Measurements from ENCODE around the gene ASCC1.
"Not testable (repeated sequence)": the region's sequence is repeated elsewhere in the genome, so short reads cannot be mapped to it uniquely, and the experiment has no call there.

The ASCC1 gene

GRCh38 chr10:72219235-72219814 is 3.2 kb upstream of the ASCC1 start:
- DNase-seq = no peak

GRCh38 chr10:72218726-72219125 is 2.6 kb upstream of the ASCC1 start:
- no peak for DNase-seq

GRCh38 chr10:72218325-72218724 is 2.2 kb upstream of the ASCC1 start:
- no peak for DNase-seq

- not testable (repeated sequence) for DNase-seq
These were observed 4.2 kb downstream of the ASCC1 start for GRCh38 chr10:72211832-72212231.

- DNase-seq = not testable (repeated sequence)
These were observed 4.7 kb downstream of the ASCC1 start for GRCh38 chr10:72211381-72211780.

GRCh38 chr10:72208526-72208925 is 7.5 kb downstream of the ASCC1 start:
- not testable (repeated sequence) for DNase-seq

GRCh38 chr10:72206511-72207229 is 9.4 kb downstream of the ASCC1 start:
- DNase-seq = no peak

- no peak for DNase-seq
These were observed 11.4 kb downstream of the ASCC1 start for GRCh38 chr10:72204724-72205123.

DNA sequence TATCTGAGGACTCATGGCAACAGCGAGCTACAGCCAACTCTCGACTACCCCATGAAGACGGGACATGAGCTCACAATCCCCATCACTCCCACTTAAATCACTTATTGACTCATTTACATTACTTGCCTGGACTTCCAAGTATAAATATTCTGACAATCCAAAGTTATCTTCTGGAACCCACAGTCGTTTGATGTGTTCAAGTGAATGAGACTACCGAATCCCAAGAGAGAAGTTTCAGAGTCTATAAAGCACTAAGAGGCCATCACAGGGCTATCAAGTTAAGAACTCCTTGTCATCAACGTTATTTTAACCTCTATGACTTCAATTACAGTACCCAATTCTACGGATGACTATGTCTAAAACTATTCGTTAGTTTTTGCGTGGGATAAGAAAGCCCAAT is 11.8 kb downstream of the ASCC1 start:
- DNase-seq = no peak

- DNase-seq = no peak
These were observed 14.8 kb downstream of the ASCC1 start for GRCh38 chr10:72201293-72201692.

DNA sequence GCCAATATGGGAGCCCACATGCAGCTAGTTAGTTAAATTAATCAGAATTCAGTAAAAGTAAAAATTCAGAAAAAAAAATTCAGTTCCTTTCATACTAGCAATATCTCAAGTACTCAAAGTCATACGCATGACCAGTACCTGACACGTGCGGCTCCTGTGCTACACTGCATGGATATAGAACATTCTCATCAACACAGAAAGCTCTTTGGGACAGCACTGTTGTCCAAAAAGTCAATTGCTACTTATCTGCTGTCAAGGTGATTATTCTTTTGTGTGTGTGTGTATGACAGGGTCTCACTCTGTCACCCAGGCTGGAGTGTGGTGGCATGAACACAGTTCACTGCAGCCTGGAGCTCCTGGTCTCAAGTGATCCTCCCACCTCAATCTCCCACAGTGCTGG is 15.2 kb downstream of the ASCC1 start:
- DNase-seq = no peak

DNA sequence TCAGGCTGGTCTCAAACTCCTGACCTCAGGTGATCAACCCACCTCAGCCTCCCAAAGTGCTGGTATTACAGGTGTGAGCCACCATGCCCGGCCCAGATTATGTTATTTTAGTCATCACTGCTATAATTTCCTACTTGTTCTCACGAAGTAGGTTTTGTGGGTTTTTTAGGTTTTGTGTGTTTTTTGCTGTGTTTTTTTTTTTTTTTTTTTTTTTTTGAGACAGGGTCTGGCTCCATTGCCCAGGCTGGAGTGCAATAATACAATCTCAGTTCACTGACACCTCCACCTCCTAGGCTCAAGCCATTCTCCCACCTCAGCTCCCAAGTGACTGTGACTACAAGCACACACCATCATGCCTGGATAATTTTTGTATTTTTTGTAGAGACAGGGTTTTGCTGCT is 21.1 kb downstream of the ASCC1 start:
- DNase-seq = no peak

- no peak for DNase-seq
These were observed 29.1 kb downstream of the ASCC1 start for GRCh38 chr10:72186982-72187330.

GRCh38 chr10:72186258-72186981 is 29.7 kb downstream of the ASCC1 start:
- no peak for DNase-seq

- no peak for DNase-seq
These were observed 31.9 kb downstream of the ASCC1 start for GRCh38 chr10:72184156-72184555.

- DNase-seq = no peak
These were observed 38.6 kb downstream of the ASCC1 start for GRCh38 chr10:72177454-72177853.

DNA sequence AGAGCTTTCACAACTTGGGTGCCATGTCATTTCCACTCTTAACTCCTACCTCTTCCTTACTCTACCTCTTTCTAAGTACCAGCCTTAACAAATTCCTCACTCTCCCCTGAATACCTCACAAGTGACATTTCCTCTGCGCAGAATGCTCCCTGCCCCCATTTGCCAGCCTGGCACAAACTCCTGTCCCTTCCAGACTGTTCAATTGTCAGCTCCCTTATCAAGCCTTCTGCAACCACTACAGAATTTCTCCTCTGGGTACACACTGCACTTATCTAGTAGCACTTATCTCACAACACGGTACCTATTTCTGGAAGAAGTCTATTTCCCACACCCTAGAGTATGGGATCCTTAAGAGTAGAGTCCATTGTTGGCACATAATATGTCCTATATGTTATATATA is 39.4 kb downstream of the ASCC1 start:
- no peak for DNase-seq

DNA sequence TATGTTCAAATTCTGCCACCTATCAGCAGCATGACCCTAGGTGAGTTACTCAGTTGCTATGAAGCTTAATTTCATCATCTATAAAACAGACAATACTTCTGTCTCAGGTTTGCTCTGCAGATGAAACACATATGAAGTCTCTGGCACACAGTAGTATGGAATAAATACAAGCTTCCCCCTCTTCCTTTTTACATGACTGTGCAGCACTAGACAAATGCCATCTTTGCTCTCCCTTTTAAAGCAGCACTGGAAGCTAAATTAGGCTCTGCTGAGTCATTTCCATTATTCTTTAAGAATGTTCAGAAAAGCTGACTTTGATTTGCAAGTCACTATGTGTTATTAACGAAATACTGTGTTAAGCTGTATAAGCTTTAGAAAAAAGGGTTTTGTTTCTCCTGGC is 40.9 kb downstream of the ASCC1 start:
- DNase-seq = no peak

DNA sequence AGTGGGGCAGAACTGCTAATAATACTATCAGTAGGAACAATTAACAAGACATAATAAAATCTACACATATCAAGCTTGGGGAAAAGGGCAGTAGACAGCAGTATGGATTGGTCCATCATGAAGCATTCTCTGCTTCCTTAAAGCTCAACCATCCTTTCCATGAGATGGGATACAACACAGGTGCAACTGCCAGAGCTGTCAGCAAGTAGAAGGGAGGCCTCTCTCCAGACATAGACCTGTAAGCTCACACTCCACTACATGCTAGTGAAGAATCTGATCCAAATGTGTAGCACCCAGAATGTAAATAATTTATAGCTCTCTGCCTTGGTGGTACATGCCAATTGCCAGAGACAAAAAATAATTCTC is 41.8 kb downstream of the ASCC1 start:
- DNase-seq = no peak

DNA sequence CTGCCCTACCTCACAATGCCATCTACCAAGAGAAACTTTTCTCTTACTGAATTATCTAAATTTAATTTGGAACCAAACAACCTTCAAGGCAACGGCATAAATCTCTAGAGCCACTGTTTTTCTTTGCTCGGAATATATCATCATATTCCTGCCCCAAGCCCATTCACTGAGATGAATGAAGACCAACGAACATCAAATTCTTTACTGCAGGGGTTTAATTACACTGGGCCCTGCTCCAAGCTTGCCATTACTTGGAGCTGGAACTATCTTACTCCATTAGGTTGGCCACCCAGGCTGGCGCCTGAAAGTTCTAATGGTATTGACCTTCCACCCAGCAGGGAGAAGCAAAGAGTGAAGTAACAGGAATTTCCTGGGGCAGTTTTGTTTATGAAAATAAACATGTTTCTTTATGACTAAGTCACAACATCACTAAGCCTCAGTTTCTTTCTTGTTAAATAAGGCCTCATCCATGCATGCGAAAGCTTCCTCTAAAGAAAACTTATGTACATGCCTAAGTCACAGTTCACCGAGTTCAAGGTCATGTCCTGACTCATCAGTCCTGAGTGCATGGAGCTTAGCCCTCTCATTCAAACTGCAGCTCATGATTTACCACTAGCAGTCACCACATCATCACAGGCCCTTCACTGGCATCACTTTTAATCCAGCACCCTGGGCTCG is 42.3 kb downstream of the ASCC1 start:
- no peak for DNase-seq

- no peak for DNase-seq
These were observed 42.8 kb downstream of the ASCC1 start for GRCh38 chr10:72173262-72173618.

DNA sequence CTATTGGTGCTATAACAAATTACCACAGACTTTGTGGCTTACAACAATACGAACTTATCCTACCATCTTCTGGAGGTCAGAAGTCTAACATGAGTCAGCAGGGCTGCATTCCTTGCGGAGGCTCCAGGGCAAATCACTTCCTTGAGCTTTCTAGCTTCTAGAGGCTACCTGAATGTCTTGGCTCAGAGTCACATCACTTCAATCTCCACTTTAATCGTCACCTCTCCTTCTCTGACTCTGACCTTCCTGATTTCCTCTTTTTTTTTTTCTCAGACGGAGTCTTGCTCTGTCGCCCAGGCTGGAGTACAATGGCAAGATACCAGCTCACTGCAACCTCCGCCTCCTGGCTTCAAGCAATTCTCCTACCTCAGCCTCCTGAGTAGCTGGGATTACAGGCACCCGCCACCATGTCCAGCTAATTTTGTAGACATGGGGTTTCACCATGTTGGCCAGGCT is 44.9 kb downstream of the ASCC1 start:
- no peak for DNase-seq

- DNase-seq = no peak
These were observed 45.3 kb downstream of the ASCC1 start for GRCh38 chr10:72170733-72171132.

- no peak for DNase-seq
These were observed 45.8 kb downstream of the ASCC1 start for GRCh38 chr10:72170263-72170662.

Data from activated CD4-positive, CD25-positive, alpha-beta regulatory T cell treated with anti-CD3 and anti-CD28 coated beads, Interleukin-2, amount 50 U/mL, for 72 hours (primary cell).